Embryonic facial prominence (tissue), 1 donor: ENCODE measurements around the gene SLC26A6.
A peak's percentile ranks its signal among the peaks of the same experiment; 100 is the strongest.

ENCODE experiments used
- DNase-seq: peaks from one replicate; pipeline ENCODE4 v3.0.0-alpha.2; 2016; ENCODE audit errors: extremely low spot score

The SLC26A6 gene

DNA sequence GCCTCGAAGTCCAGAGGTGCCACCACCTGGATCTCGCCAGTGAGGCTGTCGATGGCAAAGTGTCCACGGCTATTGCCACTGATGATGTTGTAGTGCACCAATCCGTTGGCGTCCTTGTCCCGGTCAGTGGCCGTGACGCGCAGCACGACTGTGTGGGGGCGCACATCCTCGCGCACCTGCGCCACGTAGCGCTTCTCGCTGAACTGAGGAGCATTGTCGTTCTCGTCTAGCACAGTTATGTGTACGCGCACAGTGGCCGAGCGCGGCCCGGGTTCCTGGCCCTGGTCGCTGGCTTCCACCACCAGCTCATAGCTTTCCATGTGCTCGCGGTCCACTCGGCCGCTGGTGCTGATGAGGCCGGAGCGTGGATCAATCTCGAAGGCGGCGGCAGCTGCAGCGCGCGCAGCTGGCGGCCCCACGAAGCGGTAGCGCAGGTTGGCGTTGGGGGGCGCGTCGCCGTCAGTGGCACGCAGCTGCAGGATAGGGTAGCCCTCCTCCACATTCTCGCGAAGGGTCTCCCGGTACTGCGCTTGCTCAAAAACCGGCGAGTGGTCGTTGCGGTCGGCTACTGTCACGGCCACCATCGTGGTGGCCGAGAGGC lies 25.6 kb upstream of the SLC26A6 start:
- DNase-seq = no peak

GRCh38 chr3:48656841-48657281 lies 21.6 kb upstream of the SLC26A6 start:
- DNase-seq = no peak

- peak; percentile 34 for DNase-seq
Observed at GRCh38 chr3:48656061-48656840, 21.0 kb upstream of the SLC26A6 start.

DNA sequence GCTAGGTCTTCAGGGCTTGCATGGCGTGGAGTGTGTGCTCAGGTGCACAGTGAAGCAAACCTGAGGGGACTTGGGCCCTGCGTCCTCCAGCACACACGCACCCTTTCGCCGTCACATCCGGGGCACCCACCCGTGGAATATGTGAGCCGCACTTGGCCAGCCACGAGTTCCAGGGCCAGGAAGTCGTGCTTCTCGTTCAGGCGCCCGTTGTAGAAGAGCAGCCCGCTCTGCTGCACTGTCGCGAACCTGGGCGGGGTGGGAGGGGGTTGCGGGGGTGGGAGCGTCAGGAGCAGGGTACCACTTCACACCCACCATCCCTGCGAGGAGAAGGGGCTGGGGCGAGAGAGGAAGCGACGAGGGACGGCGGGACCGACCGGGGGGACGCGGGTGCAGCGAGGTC lies 20.3 kb upstream of the SLC26A6 start:
- DNase-seq = no peak

DNA sequence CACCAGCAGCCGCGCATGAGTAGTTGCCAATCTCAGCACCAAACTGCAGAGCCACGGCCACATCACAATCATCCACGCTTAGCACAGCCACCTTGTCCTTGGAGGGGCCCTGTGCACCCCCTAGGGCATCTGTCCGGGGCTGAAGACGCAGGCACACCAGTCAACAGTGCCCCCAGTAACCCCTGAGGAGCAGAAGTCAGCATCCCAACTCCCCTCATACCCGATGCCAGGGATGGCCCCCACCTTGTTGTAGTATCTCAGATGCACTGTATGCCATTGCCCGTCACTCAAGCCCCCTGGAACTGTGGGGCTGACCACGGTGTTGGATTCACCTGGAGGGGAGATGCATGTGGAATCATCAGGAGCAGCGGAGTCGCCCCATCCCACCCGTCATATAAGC lies 19.8 kb upstream of the SLC26A6 start:
- DNase-seq = no peak

DNA sequence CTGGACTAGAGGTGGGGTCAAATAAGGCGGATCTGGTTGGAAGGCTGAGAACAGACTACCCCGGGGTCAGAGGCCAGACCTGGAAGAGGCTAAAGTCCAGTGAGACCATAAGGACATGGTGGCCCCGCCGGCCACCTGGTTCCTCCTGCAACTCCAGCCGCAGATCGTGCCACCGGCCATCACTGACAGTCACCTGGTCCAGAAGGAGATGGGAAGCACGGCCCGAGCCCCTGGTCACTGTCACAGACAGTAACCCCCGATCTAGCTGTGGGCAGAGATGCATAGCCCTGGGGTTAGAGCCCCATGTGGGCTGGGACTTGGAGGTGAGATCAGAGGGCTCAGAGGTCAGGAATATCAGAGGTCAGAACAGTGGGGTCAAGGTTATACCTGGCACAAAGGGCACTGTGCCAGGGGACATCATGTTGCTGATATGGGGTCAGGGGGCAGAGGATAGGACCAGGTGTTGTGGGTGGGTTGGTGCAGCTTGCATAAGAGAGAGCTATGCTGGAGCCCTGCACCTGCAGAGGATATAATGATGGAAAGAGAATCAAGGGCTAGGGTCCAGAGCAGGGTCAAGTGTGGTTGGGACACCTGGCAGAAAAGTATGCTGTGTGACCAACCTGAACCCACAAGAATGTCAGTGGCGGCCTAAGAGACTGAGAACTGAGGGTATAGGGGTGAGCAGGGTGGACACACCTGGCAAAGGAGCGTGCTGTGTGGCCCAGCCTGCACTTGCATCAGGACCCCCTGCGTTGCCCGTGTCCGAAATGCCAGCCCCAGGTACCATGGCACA lies 17.9 kb upstream of the SLC26A6 start:
- DNase-seq = no peak

GRCh38 chr3:48651771-48652170 lies 16.5 kb upstream of the SLC26A6 start:
- no peak for DNase-seq

DNA sequence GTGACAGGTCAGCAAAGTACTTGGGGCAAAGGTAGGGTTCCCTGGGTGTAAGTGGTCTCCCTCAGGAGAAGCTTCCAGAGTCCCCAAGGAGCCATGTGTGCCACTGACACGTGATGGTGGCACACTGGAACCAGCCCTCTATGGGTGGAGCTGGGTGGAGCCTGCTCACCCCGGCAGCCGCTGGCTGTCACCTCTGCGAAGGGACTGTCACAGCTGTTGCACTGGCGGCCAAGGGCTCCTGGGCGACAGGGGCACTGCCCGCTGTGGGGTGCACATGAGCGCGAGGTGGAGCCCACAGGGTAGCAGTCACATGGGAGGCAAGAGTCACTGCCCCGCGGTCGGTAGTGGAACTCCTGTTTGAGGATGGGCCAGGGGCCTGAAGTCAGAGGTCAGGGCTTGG lies 15.5 kb upstream of the SLC26A6 start:
- DNase-seq = no peak

- DNase-seq = no peak
Observed at GRCh38 chr3:48648188-48648850, 13.1 kb upstream of the SLC26A6 start.

DNA sequence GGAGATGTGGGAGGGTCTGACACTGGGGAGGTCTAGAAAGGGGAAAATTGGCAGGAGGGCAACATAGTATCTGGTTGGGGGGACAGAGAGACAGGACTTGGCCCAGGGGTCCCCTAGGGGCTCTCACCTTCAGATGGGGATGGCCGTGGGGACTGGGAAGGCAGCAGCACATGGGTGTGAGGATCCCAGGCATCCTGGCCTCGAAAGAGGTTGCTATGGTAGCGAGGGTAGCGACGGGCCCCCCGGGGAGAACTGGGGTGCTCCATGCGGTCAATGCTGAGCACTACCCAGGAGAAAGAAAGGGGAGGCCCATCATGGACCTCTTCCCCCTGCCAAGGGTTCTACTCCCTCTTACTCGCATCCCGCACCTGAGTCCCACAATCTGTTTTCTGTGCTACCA lies 12.5 kb upstream of the SLC26A6 start:
- DNase-seq = no peak

- no peak for DNase-seq
Observed at GRCh38 chr3:48644898-48645760, 9.9 kb upstream of the SLC26A6 start.

DNA sequence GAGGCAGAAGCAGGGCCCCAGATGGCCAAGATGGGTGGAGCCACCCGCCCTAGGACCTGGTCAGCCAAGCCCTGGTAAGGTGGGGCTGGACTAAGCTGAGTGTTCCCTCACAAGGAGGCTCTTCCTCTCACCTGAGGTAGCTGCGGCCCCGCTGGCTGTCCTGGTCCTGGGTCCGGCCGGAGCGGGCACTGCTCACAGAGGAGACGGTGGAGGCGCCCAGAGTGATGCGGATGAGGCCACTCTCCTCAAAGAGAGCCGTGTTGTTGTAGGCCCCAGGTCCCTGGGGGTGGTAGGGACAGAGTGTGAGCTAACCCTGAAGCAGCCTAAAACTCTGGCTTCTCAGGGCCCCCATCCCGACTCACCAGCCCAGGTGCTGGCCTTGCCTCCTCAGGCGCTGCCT lies 7.3 kb upstream of the SLC26A6 start:
- DNase-seq = no peak

GRCh38 chr3:48641396-48641795 lies 6.1 kb upstream of the SLC26A6 start:
- DNase-seq = no peak

DNA sequence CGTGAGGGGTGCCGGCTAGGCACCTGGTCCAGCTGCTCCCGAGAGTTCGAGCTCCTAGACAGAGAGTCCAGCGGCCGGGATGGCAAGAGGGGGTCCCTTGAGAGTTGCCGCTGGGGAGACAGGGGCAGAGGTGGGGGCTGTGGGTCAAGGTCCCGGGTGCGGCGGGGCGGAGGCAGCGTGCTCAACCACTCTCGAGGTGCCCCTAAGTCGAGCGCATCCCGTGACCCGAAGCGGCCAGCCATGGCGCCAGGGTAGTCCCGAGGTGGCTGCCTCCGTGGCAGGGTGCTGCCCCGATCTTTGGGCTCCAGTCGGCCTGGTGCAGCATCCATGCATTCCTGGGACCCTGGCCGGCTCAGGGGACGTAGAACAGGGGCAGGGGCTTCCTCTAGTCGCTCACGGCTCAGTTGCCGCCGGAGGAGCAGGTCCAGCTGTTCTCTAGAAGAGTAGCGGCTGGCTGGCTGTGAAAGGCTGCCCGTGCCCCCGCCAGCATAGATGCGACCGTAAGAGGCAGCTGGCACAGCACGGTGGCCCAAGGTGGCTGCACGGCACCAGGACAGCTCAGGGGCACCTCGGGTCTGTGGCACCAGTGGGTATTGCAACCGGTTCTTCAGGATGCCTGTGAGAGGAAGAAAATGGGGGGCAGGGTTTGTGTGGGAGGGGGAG lies 4.8 kb upstream of the SLC26A6 start:
- DNase-seq = no peak

GRCh38 chr3:48637305-48637704 lies 2.0 kb upstream of the SLC26A6 start:
- DNase-seq = no peak

- DNase-seq = no peak
Observed at GRCh38 chr3:48636149-48636655, 941 bp upstream of the SLC26A6 start.

- no peak for DNase-seq
Observed at GRCh38 chr3:48634661-48635221, 520 bp downstream of the SLC26A6 start.

- DNase-seq = no peak
Observed at GRCh38 chr3:48633743-48634142, 1.5 kb downstream of the SLC26A6 start.

DNA sequence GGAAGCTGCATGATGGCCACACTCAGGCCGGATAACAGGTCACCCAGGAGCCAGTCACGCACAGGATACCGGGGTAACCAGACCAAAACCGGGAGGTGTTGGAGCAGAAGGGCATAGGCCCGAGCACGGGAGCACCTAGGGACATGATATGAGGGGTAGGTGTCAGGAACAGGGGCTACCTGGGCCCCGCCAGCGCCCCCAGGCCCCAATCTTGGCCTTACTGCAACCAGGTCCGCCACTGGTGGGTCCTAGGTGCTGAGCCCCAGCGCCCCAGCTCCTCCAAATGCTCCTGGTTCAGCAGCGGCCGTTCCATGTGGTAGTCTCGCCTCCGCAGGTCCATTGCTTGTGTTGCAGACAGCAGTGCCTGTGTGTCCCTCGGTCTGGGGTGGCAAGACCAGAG lies 2.0 kb downstream of the SLC26A6 start:
- no peak for DNase-seq
